WTC11 (cell line): ENCODE results near the gene CLSTN2.

ENCODE experiments used
- CREB1 ChIP-seq: sonication (generic); formaldehyde crosslinking; IDR thresholded peaks from 2 replicates; pipeline ENCODE4 v1.8.0; 2023; ENCODE audit warnings: mild to moderate bottlenecking, missing genetic modification reagents
- ETV6 ChIP-seq: sonication (generic); formaldehyde crosslinking; IDR thresholded peaks from 2 replicates; pipeline ENCODE4 v1.8.1; 2022; ENCODE audit warnings: mild to moderate bottlenecking, missing genetic modification reagents
- FOXJ3 ChIP-seq: sonication (generic); formaldehyde crosslinking; IDR thresholded peaks from 2 replicates; pipeline ENCODE4 v1.9.0; 2021; ENCODE audit warnings: missing genetic modification reagents, mild to moderate bottlenecking, borderline replicate concordance
- FOXP1 ChIP-seq: sonication (generic); formaldehyde crosslinking; IDR thresholded peaks from 2 replicates; pipeline ENCODE4 v1.8.0; 2022; ENCODE audit warnings: missing genetic modification reagents, mild to moderate bottlenecking, moderate library complexity, borderline replicate concordance
- JUN ChIP-seq: sonication (generic); formaldehyde crosslinking; IDR thresholded peaks from 2 replicates; pipeline ENCODE4 v1.8.0; 2023; ENCODE audit warnings: mild to moderate bottlenecking, missing genetic modification reagents
- KAT7 ChIP-seq: sonication (generic); formaldehyde crosslinking; IDR thresholded peaks from 2 replicates; pipeline ENCODE4 v1.8.1; 2023; ENCODE audit warnings: missing genetic modification reagents, mild to moderate bottlenecking, borderline replicate concordance
- TF ChIP-seq, protein P1 (sequence below): fragments of 200-600 bp; IDR thresholded peaks from 2 replicates; pipeline ENCODE4 v1.8.0; 2022; ENCODE audit warnings: antibody characterized with exemption
- TF ChIP-seq, protein P2 (sequence below): sonication (generic); formaldehyde crosslinking; IDR thresholded peaks from 2 replicates; pipeline ENCODE4 v1.8.0; 2022; ENCODE audit warnings: mild to moderate bottlenecking, missing genetic modification reagents
- TF ChIP-seq, protein P3 (sequence below): sonication (generic); formaldehyde crosslinking; IDR thresholded peaks from 2 replicates; pipeline ENCODE4 v1.8.1; 2023; ENCODE audit warnings: mild to moderate bottlenecking, missing genetic modification reagents, moderate library complexity
- TF ChIP-seq, protein P4 (sequence below): sonication (generic); formaldehyde crosslinking; IDR thresholded peaks from 2 replicates; pipeline ENCODE4 v1.8.1; 2023; ENCODE audit warnings: mild to moderate bottlenecking, missing genetic modification reagents, borderline replicate concordance
- TF ChIP-seq, protein P5 (sequence below): sonication (generic); formaldehyde crosslinking; conservative IDR thresholded peaks from 2 replicates; pipeline ENCODE4 v1.8.1; 2022; ENCODE audit warnings: mild to moderate bottlenecking, missing genetic modification reagents

DNA sequence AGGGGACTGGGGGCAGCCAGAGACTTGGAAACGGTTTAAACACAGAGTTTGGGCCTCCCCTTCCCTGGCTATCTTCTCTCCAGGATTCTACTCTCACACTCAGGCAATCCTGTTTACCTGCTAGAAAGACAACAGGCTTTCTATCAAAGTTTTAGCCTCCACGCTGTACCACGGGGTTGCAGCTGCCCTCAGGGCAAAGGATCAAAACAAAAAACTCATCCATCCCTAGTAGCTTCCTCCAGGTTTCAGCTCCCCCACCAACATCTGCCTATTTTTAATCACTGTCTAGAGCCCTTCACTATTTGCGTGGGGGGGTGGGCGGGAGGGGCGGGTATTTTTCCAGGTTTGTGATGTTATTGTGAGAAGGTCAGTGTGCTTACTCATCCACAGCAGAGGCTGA, 456.1 kb downstream of the CLSTN2 start:
- TF ChIP-seq FOXJ3 (CRISPR knock-in tag) (no peak), ETV6 (CRISPR knock-in tag) (no peak), CREB1 (CRISPR knock-in tag) (no peak), KAT7 (CRISPR knock-in tag) (no peak), FOXP1 (CRISPR knock-in tag) (no peak), JUN (CRISPR knock-in tag) (no peak)
- TF ChIP-seq, protein P1, sequence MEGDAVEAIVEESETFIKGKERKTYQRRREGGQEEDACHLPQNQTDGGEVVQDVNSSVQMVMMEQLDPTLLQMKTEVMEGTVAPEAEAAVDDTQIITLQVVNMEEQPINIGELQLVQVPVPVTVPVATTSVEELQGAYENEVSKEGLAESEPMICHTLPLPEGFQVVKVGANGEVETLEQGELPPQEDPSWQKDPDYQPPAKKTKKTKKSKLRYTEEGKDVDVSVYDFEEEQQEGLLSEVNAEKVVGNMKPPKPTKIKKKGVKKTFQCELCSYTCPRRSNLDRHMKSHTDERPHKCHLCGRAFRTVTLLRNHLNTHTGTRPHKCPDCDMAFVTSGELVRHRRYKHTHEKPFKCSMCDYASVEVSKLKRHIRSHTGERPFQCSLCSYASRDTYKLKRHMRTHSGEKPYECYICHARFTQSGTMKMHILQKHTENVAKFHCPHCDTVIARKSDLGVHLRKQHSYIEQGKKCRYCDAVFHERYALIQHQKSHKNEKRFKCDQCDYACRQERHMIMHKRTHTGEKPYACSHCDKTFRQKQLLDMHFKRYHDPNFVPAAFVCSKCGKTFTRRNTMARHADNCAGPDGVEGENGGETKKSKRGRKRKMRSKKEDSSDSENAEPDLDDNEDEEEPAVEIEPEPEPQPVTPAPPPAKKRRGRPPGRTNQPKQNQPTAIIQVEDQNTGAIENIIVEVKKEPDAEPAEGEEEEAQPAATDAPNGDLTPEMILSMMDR, result no peak
- TF ChIP-seq, protein P2, sequence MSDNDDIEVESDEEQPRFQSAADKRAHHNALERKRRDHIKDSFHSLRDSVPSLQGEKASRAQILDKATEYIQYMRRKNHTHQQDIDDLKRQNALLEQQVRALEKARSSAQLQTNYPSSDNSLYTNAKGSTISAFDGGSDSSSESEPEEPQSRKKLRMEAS (CRISPR knock-in tag), result no peak
- TF ChIP-seq, protein P3, sequence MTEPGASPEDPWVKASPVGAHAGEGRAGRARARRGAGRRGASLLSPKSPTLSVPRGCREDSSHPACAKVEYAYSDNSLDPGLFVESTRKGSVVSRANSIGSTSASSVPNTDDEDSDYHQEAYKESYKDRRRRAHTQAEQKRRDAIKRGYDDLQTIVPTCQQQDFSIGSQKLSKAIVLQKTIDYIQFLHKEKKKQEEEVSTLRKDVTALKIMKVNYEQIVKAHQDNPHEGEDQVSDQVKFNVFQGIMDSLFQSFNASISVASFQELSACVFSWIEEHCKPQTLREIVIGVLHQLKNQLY (CRISPR knock-in tag), result no peak
- TF ChIP-seq, protein P4, sequence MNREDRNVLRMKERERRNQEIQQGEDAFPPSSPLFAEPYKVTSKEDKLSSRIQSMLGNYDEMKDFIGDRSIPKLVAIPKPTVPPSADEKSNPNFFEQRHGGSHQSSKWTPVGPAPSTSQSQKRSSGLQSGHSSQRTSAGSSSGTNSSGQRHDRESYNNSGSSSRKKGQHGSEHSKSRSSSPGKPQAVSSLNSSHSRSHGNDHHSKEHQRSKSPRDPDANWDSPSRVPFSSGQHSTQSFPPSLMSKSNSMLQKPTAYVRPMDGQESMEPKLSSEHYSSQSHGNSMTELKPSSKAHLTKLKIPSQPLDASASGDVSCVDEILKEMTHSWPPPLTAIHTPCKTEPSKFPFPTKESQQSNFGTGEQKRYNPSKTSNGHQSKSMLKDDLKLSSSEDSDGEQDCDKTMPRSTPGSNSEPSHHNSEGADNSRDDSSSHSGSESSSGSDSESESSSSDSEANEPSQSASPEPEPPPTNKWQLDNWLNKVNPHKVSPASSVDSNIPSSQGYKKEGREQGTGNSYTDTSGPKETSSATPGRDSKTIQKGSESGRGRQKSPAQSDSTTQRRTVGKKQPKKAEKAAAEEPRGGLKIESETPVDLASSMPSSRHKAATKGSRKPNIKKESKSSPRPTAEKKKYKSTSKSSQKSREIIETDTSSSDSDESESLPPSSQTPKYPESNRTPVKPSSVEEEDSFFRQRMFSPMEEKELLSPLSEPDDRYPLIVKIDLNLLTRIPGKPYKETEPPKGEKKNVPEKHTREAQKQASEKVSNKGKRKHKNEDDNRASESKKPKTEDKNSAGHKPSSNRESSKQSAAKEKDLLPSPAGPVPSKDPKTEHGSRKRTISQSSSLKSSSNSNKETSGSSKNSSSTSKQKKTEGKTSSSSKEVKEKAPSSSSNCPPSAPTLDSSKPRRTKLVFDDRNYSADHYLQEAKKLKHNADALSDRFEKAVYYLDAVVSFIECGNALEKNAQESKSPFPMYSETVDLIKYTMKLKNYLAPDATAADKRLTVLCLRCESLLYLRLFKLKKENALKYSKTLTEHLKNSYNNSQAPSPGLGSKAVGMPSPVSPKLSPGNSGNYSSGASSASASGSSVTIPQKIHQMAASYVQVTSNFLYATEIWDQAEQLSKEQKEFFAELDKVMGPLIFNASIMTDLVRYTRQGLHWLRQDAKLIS, result no peak
- TF ChIP-seq, protein P5, sequence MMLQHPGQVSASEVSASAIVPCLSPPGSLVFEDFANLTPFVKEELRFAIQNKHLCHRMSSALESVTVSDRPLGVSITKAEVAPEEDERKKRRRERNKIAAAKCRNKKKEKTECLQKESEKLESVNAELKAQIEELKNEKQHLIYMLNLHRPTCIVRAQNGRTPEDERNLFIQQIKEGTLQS (CRISPR knock-in tag), result no peak
